ENCODE data around the gene RAB37. TPM values are rescaled to one million over a fixed set of nuclear protein-coding genes. Genes with fewer than 3 reads are reported as not detected.

The RAB37 gene, protein sequence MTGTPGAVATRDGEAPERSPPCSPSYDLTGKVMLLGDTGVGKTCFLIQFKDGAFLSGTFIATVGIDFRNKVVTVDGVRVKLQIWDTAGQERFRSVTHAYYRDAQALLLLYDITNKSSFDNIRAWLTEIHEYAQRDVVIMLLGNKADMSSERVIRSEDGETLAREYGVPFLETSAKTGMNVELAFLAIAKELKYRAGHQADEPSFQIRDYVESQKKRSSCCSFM
- total RNA-seq (1 to 10 TPM; 3.2 to 4.8 TPM), polyA plus RNA-seq (ENCODE audit: insufficient read length in 6 of 6) (10 to 100 TPM in 5 of 6 donors, 1 to 10 TPM in 1; 9.4 to 11.2 (median 10.5) TPM)
- long read RNA-seq, donor 1, partial matches to known transcripts: 6 of 6 reads
- long read RNA-seq, donor 1, other reads (novel, unspliced or antisense): 0 of 6 reads
- long read RNA-seq, donor 2, partial matches to known transcripts: 0 of 1 reads
- long read RNA-seq, donor 2, other reads (novel, unspliced or antisense): 0 of 1 reads
- long read RNA-seq, donor 3, partial matches to known transcripts: 0 of 4 reads
- long read RNA-seq, donor 3, other reads (novel, unspliced or antisense): 0 of 4 reads
- long read RNA-seq, donor 4, partial matches to known transcripts: 0 of 1 reads
- long read RNA-seq, donor 4, other reads (novel, unspliced or antisense): 0 of 1 reads
- long read RNA-seq, donor 5, partial matches to known transcripts: 0 of 1 reads
- long read RNA-seq, donor 5, other reads (novel, unspliced or antisense): 0 of 1 reads
- long read RNA-seq, donor 6: 0 reads
- long read RNA-seq, donor 7, partial matches to known transcripts: 0 of 2 reads
- long read RNA-seq, donor 7, other reads (novel, unspliced or antisense): 0 of 2 reads
- long read RNA-seq, donor 8, partial matches to known transcripts: 0 of 5 reads
- long read RNA-seq, donor 8, other reads (novel, unspliced or antisense): 0 of 5 reads
- long read RNA-seq, donor 9: 0 reads
- long read RNA-seq, donor 10, partial matches to known transcripts: 0 of 2 reads
- long read RNA-seq, donor 10, other reads (novel, unspliced or antisense): 0 of 2 reads
- long read RNA-seq, donor 11: 0 reads
- long read RNA-seq, donor 12: 0 reads

DNA sequence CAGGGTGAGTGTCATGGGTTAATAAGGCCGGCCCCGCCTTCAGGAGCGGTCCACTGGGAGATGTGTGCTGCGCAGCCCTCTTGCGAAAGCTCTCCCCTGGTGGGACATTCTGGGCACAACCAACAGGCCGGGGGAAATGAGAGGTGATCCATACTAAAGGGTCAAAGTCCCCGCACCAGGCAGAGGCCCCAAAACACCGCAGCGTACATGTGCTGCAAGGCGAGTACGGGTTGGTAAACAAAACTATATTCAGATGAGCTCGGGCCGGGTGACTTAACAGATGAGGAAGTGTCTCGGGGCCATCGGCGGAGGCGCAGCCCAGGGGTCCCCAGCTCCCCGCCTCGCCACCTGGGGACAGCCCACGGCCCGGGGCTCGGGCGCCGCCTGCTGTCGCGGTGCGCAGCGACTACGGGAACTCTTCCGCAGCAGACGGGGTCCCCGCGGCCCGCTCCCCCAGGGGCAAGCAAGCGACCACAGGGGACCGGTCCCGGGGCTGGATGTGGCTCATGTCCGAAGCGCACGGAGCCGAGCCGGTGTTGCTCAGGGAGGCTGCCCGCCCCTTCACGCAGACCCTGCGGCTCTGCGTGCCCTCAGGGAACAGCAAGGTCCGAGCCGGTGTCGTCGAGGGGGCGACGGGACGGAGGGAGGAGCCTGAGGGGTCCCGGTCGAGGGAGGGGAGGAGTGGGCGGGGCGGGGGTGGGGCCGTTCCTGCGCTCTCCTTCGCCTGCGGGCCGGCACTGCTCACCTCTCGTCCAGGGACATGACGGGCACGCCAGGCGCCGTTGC lies at the start of gene RAB37:
TSS of gene RAB37 (plus strand) at position 744 of the 786 bp plus-strand sequence. CDS start at position 761, 17 bp downstream.
- TF ChIP-seq, protein P1, sequence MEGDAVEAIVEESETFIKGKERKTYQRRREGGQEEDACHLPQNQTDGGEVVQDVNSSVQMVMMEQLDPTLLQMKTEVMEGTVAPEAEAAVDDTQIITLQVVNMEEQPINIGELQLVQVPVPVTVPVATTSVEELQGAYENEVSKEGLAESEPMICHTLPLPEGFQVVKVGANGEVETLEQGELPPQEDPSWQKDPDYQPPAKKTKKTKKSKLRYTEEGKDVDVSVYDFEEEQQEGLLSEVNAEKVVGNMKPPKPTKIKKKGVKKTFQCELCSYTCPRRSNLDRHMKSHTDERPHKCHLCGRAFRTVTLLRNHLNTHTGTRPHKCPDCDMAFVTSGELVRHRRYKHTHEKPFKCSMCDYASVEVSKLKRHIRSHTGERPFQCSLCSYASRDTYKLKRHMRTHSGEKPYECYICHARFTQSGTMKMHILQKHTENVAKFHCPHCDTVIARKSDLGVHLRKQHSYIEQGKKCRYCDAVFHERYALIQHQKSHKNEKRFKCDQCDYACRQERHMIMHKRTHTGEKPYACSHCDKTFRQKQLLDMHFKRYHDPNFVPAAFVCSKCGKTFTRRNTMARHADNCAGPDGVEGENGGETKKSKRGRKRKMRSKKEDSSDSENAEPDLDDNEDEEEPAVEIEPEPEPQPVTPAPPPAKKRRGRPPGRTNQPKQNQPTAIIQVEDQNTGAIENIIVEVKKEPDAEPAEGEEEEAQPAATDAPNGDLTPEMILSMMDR (IDR thresholded peaks at IDR 0.05): peak; percentile 18 to 41
- intact Hi-C loops (cut with DNase I): loop anchor here in 1 of 2 donors (5.0 kb wide), 1 partner anchor 79 kb away; no protein-coding TSS in a partner anchor
- ATAC-seq (peak; percentile 77), DNase-seq (peak in 2 of 4 donors; percentile 61 to 92)
- Histone ChIP-seq H3K36me3 (no peaks in the 10 kb centered on the region), H3K27me3 (peaks cover 21 to 60% of the 10 kb centered on the region in 2 donors), H3K4me3 (peak within 1 kb of the TSS; percentile 7 to 47), H3K9me3 (no peaks in the 10 kb centered on the region), H3K4me1 (peaks cover 6 to 64% of the 10 kb centered on the region in 2 donors), H3K27ac (peak within 1 kb of the TSS in 1 of 2 donors; percentile 73)

DNA sequence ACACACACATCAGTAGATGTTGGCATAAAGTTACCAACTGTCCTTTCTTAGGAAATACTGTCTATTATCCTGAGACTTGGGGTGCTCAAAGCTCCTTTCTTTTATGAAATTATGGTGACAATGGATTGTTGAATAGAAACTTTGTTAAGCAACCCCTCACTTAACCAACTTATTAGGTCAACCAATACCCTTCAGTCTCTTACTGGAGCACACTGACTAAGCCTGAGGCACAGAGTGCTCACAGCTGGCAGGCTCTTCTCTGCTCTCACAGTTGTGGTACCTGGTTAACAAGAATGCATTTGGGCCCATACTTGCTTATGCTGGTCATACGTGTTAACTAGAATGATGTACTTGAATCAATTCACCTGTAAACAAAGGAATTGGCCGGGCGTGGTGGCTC lies 49.2 kb upstream of the RAB37 start:
- ATAC-seq (no peak), DNase-seq (no peak)
- Histone ChIP-seq H3K4me3 (no peak overlapping the region), H3K4me1 (peaks cover 0 to 51% of the 10 kb centered on the region in 2 donors), H3K27me3 (peaks cover 0 to 19% of the 10 kb centered on the region in 2 donors), H3K36me3 (no peaks in the 10 kb centered on the region), H3K9me3 (no peaks in the 10 kb centered on the region), H3K27ac (no peak overlapping the region)
- intact Hi-C loops (cut with DNase I): no loop called here
- TF ChIP-seq, protein P1 (IDR thresholded peaks at IDR 0.05): no peak

DNA sequence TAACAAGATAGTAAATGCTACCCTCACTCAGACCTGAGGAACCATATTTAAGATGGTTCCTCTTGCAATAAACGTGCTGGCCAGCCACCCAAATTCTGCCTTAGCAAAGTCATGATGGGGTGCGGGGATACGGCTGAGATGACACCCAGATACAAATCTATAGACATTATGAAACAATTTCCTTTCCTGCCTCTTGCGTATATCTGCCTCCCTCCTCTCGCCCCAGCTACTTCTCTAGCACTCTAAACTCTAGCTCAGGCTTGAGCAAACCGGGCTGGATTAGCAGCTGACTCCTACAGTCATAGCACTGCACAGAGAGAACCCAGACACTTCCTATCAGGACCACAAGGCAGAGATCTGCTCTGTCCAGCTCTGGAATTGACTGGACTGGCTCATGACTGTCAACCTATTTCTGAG lies 46.6 kb upstream of the RAB37 start:
- ATAC-seq (peak; percentile 88), DNase-seq (peak in 1 of 4 donors; percentile 73)
- peak overlapping the region; percentile 65 to 90 for H3K27ac ChIP-seq

DNA sequence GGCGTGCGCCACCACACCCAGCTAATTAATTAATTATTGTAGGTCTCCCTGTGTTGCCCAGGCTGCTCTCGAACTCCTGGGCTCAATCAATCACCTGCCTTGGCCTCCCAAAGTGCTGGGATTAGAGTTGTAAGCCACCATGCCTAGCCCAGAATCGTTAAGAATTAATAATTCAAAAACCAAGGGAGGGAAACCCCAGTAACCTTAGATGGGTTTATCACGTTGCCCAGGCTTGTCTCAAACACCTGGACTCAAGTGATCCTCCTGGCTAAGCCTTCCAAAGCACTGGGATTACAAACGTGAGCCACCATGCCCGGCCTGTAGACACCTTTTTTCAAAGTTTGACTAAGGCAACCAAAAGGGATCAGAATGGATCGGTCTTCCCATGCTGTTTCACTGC lies 45.9 kb upstream of the RAB37 start:
- DNase-seq (no peak), ATAC-seq (no peak)
- H3K27me3 ChIP-seq: peaks cover 0 to 5% of the 10 kb centered on the region in 2 donors
- H3K9me3 ChIP-seq: no peaks in the 10 kb centered on the region
- peaks cover 0 to 16% of the 10 kb centered on the region in 2 donors for H3K36me3 ChIP-seq
- no peak overlapping the region for H3K4me3 ChIP-seq
- TF ChIP-seq, protein P1 (IDR thresholded peaks at IDR 0.05): no peak
- peaks cover 0 to 48% of the 10 kb centered on the region in 2 donors for H3K4me1 ChIP-seq
- peak overlapping the region; percentile 53 to 90 for H3K27ac ChIP-seq
- intact Hi-C loops (cut with DNase I): no loop called here

More for the DNA sequence above, 46.6 kb upstream of the RAB37 start:
- intact Hi-C loops (cut with DNase I): no loop called here
- Histone ChIP-seq H3K9me3 (no peaks in the 10 kb centered on the region), H3K4me1 (peaks cover 0 to 48% of the 10 kb centered on the region in 2 donors), H3K4me3 (no peak overlapping the region), H3K36me3 (peaks cover 0 to 10% of the 10 kb centered on the region in 2 donors), H3K27me3 (peaks cover 0 to 12% of the 10 kb centered on the region in 2 donors)
- TF ChIP-seq, protein P1 (IDR thresholded peaks at IDR 0.05): no peak
